HepG2 (cell line): ENCODE results near the gene BAHCC1. TPM values are rescaled to one million over a fixed set of nuclear protein-coding genes. Genes with fewer than 3 reads are reported as not detected.

Source experiments
- MXD4 ChIP-seq: IDR thresholded peaks from 2 replicates; pipeline ENCODE4 v1.6.1; 2016; ENCODE audit warnings: mild to moderate bottlenecking, missing biosample characterization, missing genetic modification reagents
- PPARG ChIP-seq: conservative IDR thresholded peaks from 2 replicates; pipeline ENCODE4 v1.6.1; 2016; ENCODE audit warnings: missing biosample characterization, missing genetic modification reagents
- SATB2 ChIP-seq: sonication (generic); formaldehyde crosslinking; IDR thresholded peaks from 2 replicates; pipeline ENCODE4 v1.5.0; 2020; ENCODE audit warnings: missing genetic modification reagents
- SETDB1 ChIP-seq: sonication (generic); formaldehyde crosslinking; IDR thresholded peaks from 2 replicates; pipeline ENCODE4 v1.5.1; 2020; ENCODE audit warnings: missing genetic modification reagents, mild to moderate bottlenecking, borderline replicate concordance
- THAP11 ChIP-seq: IDR thresholded peaks from 2 replicates; pipeline ENCODE4 v1.6.1; 2016; ENCODE audit warnings: missing biosample characterization, missing genetic modification reagents
- ZFY ChIP-seq: sonication (generic); formaldehyde crosslinking; IDR thresholded peaks from 2 replicates; pipeline ENCODE4 v1.4.0; 2020; ENCODE audit warnings: missing genetic modification reagents
- ZMAT3 ChIP-seq: sonication (generic); formaldehyde crosslinking; conservative IDR thresholded peaks from 2 replicates; pipeline ENCODE4 v1.7.0; 2021; ENCODE audit warnings: missing genetic modification reagents
- ZNF136 ChIP-seq: sonication (generic); formaldehyde crosslinking; IDR thresholded peaks from 2 replicates; pipeline ENCODE4 v1.8.1; 2022; ENCODE audit warnings: low read depth, mild to moderate bottlenecking, moderate library complexity, missing genetic modification reagents
- ZNF230 ChIP-seq: sonication (generic); formaldehyde crosslinking; IDR thresholded peaks from 2 replicates; pipeline ENCODE4 v1.4.0; 2020; ENCODE audit warnings: mild to moderate bottlenecking, missing genetic modification reagents
- ZNF407 ChIP-seq: sonication (generic); formaldehyde crosslinking; IDR thresholded peaks from one replicate; pipeline ENCODE4 v1.5.1; 2020; ENCODE audit warnings: mild to moderate bottlenecking, missing genetic modification reagents; ENCODE audit errors: not compliant biosample characterization
- ZNF652 ChIP-seq: IDR thresholded peaks from 2 replicates; pipeline ENCODE4 v1.6.1; 2016; ENCODE audit warnings: low read depth, borderline replicate concordance
- ZNF883 ChIP-seq: sonication (generic); formaldehyde crosslinking; IDR thresholded peaks from 2 replicates; pipeline ENCODE4 v1.5.1; 2020; ENCODE audit warnings: mild to moderate bottlenecking, missing genetic modification reagents; ENCODE audit errors: not compliant biosample characterization
- polyA plus RNA-seq, 8 experiments: library from polyadenylated mRNA; depleted of rRNA in 3 of 8; stranded (reverse) in 7 of 8; unstranded in 1 of 8; fragments of >200 nt; fragmentation: Illumina TruSeq in 4 of 8; extraction: Trizol in 4 of 8; gene quantifications; 2 replicates each; pipeline versions ENCODE4 v1.2.1 to v1.2.3, GENCODE V29; 2011 to 2016; ENCODE audit warnings: low read depth in 4 of 8, missing spikeins in 1 of 8, mixed read lengths in 1 of 8; ENCODE audit not compliant: insufficient read depth in 1 of 8
- total RNA-seq, 5 experiments: library from RNA; depleted of rRNA; stranded (reverse); fragments of >200 nt; fragmentation: Illumina TruSeq; extraction: Trizol; gene quantifications; 2 replicates each; pipeline ENCODE4 v1.2.3, GENCODE V29; 2016; ENCODE audit warnings: low read depth in 1 of 5
- TF ChIP-seq, protein P1 (sequence below): sonication (generic); formaldehyde crosslinking; IDR thresholded peaks from 2 replicates; pipeline ENCODE4 v1.4.0; 2020; ENCODE audit warnings: mild to moderate bottlenecking, missing genetic modification reagents

BAHCC1 gene
- total and polyA plus RNA-seq, 2 of the 13 experiments (the other 11 are each of a cell fraction or from before 2014, with no cell fraction given), result 1.4 to 1.7 TPM

GRCh38 chr17:81394921-81395599 is at the start of gene BAHCC1 (continued):
- TF ChIP-seq ZNF407 (CRISPR knock-in tag), result peak; percentile 91
- peak; percentile 74; the same call in 1 of the 2 replicates for TF ChIP-seq ZNF652 (CRISPR knock-in tag)
- peak; percentile 76; the same call in 1 of the 2 replicates for TF ChIP-seq ZNF136 (CRISPR knock-in tag)
- TF ChIP-seq MXD4 (CRISPR knock-in tag), result peak; percentile 92
- peak; percentile 68 for TF ChIP-seq ZNF230 (CRISPR knock-in tag)
- peak; percentile 60 for TF ChIP-seq THAP11 (CRISPR knock-in tag)
- TF ChIP-seq ZFY (CRISPR knock-in tag), result peak; percentile 65
- TF ChIP-seq, protein P1, sequence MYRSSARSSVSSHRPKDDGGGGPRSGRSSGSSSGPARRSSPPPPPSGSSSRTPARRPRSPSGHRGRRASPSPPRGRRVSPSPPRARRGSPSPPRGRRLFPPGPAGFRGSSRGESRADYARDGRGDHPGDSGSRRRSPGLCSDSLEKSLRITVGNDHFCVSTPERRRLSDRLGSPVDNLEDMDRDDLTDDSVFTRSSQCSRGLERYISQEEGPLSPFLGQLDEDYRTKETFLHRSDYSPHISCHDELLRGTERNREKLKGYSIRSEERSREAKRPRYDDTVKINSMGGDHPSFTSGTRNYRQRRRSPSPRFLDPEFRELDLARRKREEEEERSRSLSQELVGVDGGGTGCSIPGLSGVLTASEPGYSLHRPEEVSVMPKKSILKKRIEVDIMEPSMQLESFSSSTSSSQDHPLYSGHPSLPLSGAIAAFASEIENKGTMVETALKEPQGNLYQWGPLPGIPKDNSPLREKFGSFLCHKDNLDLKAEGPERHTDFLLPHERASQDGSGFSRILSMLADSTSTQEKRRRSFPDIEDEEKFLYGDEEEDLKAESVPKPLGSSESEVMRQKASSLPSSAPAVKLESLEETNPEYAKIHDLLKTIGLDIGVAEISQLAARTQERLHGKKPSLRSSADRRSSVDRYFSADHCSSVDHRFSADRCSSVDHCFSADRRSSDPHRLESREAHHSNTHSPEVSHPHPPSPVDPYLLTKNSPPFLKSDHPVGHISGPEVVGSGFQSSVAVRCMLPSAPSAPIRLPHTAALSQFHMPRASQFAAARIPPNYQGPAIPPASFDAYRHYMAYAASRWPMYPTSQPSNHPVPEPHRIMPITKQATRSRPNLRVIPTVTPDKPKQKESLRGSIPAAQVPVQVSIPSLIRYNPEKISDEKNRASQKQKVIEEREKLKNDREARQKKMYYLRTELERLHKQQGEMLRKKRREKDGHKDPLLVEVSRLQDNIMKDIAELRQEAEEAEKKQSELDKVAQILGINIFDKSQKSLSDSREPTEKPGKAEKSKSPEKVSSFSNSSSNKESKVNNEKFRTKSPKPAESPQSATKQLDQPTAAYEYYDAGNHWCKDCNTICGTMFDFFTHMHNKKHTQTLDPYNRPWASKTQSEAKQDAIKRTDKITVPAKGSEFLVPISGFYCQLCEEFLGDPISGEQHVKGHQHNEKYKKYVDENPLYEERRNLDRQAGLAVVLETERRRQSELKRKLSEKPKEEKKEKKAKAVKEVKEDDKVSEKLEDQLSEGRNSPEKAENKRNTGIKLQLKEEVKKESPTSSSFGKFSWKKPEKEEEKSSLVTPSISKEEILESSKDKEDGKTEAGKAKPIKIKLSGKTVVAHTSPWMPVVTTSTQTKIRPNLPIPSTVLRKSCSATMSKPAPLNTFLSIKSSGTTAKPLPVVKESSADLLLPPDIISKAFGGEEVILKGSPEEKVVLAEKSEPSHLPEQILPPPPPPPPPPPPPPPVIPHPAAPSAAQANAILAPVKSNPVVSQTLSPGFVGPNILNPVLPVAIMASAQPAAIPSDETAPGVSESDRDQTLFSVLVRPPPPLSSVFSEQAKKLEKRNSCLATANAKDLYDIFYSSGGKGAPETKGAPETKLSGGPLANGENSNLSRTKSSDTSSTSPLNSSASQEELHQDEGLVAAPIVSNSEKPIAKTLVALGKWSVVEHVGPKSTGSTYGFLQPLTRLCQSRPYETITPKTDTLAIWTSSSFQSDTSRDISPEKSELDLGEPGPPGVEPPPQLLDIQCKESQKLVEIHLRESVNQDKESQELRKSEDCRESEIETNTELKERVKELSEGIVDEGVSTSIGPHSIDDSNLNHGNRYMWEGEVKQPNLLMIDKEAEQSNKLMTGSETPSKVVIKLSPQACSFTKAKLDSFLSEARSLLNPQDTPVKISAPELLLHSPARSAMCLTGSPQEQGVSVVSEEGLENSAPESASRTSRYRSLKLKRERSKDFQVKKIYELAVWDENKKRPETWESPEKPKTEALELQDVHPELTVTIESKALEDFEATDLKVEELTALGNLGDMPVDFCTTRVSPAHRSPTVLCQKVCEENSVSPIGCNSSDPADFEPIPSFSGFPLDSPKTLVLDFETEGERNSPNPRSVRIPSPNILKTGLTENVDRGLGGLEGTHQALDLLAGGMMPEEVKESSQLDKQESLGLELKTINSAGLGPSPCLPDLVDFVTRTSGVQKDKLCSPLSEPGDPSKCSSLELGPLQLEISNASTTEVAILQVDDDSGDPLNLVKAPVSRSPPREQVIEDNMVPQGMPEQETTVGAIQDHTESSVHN, result no peak
- TF ChIP-seq SATB2 (CRISPR knock-in tag), result no peak
- peak; percentile 67; the same call in 1 of the 2 replicates for TF ChIP-seq PPARG (CRISPR knock-in tag)
- no peak; the same call in 1 of the 2 replicates for TF ChIP-seq ZMAT3
- no peak for TF ChIP-seq SETDB1 (CRISPR knock-in tag)
- peak; percentile 59 for TF ChIP-seq ZNF883 (CRISPR knock-in tag)
